Vagina (tissue), 2 donors: ENCODE measurements around the gene TMEM163.

Source experiments
- POLR2A ChIP-seq, 2 donors: fragments of 450-650 bp; IDR thresholded peaks; one replicate each; pipeline ENCODE4 v1.6.1; 2017; ENCODE audit warnings: antibody characterized with exemption in 2 of 2, mild to moderate bottlenecking in 2 of 2, moderate library complexity in 2 of 2
- TF ChIP-seq, protein P1 (sequence below), 3 experiments: fragments of 450-650 bp in 2 of 3; fragments of 200-600 bp in 1 of 3; sonication (generic) in 1 of 3; IDR thresholded peaks; one replicate each; pipeline ENCODE4 v1.5.1; 2017 to 2019; ENCODE audit warnings: antibody characterized with exemption in 3 of 3, mild to moderate bottlenecking in 2 of 3, moderate library complexity in 2 of 3

DNA sequence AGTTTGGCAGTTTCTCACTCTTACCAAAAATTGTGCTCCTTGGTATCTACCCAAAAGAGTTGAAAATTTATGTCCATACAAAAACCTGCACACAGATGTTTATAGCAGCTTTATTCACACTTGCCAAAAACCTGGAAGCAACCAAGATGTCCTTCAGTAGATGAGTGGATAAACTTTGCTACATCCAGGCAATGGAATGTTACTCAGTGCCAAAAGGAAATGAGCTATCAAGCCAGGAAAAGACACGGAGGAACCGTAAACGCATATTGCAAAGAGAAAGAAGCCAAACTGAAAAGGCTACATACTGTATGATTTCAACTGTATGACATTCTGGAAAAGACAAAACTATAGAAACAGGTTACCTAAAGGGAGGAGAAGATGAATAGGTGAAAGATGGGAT is 36.1 kb downstream of the TMEM163 start:
- no peak for TF ChIP-seq POLR2A (IDR thresholded peaks at IDR 0.05)
- TF ChIP-seq, protein P1, sequence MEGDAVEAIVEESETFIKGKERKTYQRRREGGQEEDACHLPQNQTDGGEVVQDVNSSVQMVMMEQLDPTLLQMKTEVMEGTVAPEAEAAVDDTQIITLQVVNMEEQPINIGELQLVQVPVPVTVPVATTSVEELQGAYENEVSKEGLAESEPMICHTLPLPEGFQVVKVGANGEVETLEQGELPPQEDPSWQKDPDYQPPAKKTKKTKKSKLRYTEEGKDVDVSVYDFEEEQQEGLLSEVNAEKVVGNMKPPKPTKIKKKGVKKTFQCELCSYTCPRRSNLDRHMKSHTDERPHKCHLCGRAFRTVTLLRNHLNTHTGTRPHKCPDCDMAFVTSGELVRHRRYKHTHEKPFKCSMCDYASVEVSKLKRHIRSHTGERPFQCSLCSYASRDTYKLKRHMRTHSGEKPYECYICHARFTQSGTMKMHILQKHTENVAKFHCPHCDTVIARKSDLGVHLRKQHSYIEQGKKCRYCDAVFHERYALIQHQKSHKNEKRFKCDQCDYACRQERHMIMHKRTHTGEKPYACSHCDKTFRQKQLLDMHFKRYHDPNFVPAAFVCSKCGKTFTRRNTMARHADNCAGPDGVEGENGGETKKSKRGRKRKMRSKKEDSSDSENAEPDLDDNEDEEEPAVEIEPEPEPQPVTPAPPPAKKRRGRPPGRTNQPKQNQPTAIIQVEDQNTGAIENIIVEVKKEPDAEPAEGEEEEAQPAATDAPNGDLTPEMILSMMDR (IDR thresholded peaks at IDR 0.05), result no peak
